HCEC 1CT (cell line): ENCODE measurements around the gene TRIM38.
"Not testable (repeated sequence)": the region's sequence is repeated elsewhere in the genome, so short reads cannot be mapped to it uniquely, and the experiment has no call there.

ENCODE experiments used
- DNase-seq: peaks from one replicate; pipeline ENCODE4 v3.0.0-alpha.2; 2017

The TRIM38 gene

DNA sequence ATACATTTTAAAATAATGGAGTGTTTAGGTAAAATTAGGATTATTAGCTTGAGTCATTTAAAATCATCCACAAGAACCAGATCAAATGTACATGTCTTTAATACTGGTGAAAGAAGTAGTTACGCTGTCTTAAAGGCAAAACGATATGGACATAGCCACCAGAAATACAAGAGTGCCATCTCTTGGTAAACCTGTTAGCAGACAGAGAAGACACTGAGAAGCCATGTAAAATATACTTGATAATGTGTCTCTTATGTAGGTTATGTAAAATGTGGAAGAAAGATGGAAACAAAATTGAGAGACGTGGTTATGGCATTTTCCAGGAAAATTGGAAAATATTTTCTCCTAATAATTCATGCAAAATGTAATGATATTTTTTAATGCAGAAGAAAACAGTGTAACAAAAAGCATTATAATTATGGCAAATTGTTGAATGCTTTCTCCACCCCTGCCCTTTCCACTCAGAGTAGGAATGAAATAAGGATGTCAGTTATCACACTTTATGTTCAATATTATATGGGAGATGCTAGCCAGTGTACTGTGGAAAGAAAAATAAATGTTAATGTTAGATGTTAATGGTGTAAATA, 19.9 kb upstream of the TRIM38 start:
- DNase-seq: peak; percentile 53

DNA sequence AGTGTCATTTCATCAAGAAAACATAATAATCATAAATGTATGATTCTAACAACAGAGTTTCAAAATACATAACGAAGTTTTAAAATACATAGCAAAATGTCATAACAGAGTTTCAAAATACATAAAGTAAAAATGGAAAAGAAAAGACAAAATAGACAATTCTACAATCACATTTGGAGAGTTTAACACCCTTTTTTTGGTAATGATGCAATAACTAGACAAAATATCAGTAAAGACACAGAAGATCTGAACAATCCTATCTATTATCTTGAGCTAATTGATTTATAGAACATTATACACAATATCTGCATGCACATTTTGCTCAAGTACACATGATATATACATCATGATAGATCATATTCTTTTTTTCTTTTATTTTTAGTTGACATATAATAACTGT, 18.7 kb upstream of the TRIM38 start:
- DNase-seq: no peak

DNA sequence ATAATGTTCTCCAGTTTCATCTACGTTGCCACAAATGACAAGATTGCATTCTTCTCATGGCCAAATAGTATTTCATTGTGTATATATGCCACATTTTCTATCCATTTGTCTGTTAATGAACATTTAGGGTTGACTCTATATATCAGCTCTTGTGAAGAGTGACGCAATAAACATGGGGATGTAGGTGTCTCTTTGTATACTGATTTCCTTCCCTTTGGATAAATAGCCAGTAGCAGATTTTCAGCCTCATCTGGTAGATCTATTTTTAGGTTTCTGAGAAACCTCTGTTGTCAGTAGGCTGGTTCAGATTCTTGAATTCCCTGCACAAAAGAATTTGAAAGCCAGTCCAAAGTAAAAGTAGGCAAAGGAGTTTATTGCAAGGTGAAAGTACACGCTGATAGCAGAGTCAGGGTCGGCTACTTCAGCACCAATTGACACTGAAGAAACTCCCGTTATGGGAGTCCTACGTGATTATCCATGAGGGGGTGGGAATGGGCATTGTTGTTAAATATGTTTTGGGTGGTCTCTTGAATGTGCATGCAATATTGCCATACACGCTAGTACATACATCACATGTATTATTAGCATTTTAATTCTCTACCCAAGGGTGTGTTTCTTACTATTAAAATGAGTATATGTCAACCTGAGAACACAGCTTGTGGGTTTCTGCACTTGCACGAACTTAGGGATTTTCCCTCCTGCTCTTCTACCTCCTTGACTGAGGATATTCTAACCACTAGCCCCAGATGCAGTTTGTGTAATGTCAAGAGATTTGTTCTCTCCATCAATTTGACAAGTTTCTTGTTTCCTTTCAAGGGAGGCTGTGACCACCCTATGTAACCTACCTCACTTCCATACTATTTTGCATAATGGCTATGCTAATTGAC, 17.7 kb upstream of the TRIM38 start:
- no peak for DNase-seq

DNA sequence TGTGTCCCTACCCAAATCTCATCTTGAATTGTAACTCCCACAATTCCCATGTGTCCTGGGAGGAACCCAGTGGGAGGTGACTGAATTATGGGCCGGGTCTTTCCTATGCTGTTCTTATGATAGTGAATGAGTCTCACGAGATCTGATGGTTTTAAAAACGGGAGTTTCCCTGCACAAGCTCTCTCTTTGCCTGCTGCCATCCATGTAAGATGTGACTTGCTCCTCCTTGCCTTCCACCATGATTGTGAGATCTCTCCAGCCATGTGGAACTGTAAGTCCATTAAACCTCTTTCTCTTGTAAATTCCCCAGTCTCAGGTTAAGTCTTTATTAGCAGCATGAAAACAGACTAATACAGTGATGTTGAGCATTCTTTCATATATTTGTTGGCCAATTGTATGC, 16.9 kb upstream of the TRIM38 start:
- not testable (repeated sequence) for DNase-seq

DNA sequence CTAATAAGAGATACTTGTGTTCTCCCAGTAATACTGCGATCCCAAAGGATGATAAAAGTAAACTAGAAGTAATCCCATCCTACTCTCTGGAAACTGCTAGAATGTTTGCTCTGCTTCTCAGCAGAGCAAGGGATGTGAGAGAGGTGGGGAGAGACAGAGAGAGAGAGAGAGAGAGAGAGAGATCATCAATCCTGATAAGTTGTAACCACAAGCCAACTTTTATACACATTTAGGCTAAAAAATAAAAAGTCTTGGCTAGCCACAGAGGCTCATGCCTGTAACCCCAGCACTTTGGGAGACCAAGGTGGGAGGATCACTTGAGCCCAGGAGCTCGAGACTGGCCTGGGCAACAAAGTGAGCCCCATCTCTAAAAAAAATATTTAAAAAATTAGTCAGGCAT, 16.0 kb upstream of the TRIM38 start:
- no peak for DNase-seq

DNA sequence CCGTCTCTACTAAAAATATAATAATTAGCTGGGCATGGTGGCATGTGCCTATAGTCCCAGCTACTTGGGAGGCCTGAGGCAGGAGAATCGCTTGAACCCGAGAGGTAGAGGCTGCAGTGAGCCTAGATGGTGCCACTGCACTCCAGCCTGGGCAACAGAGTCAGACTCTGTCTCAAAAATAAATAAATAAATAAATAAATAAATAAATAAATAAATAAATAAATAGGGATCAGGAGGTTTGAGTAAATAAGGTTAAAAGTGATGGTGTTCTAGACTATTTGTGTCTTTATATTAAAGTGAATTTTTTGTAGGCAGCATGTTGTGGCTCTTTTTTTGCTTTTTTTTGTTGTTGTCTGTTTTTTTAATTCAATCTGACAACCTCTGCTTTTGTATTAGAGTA, 15.1 kb upstream of the TRIM38 start:
- not testable (repeated sequence) for DNase-seq

DNA sequence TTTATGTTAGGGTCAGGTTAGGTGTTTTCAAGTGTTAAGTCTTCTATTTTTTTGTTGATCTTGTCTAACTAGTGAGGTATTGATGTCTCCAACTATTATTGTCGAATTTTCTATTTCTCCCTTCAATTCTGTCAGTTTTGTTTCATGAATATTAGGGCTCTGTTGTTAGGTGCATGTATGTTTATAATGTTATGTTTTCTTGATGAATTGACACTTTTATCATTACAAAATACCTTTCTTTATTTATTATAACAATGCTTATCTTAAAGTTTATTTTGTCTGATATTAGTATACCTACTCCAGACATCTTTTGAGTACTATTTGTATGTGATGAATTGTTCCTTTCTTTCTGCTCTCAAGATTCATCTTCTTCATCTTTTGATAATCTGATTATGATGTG, 12.9 kb upstream of the TRIM38 start:
- no peak for DNase-seq

DNA sequence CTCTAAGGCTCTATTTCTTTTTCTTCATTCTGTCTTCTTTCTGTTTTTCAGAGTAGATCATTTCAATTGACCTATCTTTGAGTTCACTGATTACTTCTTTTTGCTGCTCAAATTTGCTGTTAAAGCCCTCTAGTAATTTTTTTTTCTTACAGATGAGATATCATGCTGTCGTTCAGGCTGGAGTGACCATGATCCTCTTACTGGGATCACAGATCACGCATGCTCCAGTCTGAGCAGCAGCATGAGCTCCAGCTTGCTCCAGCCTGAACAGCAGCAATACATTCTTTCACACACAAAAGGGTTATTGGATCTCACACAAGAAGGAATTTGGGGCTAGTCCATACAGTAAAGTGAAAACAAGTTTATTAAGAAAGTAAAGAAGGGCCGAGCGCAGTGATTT, 12.3 kb upstream of the TRIM38 start:
- DNase-seq: no peak

DNA sequence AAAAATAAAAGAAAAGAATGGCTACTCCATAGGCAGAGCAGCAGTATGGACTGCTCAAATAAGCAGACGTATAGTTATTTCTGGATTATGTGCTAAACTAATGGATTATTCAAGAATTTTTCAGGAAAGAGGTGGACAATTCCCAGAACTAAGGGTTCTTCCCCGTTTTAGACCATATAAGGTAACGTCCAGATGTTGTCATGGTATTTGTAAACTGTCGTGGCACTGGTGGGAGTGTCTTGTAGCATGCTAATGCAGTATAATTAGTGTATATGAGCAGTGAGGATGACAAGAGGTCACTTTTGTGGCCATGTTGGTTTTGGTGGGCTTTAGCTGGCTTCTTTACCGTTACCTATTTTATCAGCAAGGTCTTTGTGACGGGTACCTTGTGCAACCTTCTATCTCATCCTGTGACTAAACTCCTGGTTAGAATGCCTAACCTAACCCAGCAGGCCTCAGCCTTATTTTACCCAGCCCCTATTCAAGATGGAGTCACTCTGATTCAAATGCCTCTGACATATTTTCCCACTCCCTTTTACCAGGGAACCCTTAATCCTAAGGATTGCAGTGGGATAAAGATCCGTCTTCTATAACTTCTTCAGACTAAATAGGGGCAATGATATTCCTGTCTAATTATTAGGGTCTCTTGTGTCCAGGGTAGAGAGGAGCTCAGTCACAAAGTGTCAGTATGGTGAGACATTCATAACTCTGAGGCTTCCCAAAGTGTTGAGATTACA, 11.1 kb upstream of the TRIM38 start:
- DNase-seq: no peak

DNA sequence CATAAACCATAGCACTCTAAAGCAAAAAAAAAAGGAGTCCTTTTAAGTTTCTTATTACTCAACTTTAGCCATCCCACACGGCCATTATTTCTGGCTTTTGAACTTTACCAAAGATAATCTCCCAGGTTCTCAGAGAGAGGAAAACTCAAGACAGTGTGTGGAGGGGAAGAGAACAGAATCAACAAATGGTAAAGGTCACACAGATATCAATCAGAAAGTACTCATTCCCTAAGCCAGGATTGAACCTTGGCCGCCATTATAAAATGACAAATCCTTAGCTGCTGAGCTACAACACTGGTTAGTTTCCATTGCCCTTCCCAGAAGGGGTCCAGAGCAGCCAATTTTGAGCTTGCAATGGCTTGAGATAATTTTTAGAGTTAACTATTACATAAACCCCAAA, 10.1 kb upstream of the TRIM38 start:
- DNase-seq: no peak

DNA sequence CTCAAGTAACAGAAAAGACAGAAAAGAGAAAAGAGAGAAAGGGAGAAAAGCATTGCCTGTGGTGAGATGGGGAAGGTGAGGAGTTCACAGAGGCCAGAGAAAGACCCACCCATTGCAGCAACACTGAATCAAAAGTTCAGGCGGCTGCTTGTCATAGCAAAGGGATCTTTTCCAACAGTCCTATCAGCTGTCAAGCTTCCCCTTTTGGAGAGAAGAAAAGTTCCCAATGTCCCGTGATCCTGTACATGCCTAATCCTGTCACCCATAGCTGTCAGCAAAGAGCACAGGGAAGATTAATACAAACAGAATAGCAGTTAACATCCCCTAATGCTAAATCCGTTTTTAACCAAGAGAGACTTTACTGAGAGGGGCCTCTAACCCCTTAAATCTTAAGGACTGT, 8.9 kb upstream of the TRIM38 start:
- no peak for DNase-seq

DNA sequence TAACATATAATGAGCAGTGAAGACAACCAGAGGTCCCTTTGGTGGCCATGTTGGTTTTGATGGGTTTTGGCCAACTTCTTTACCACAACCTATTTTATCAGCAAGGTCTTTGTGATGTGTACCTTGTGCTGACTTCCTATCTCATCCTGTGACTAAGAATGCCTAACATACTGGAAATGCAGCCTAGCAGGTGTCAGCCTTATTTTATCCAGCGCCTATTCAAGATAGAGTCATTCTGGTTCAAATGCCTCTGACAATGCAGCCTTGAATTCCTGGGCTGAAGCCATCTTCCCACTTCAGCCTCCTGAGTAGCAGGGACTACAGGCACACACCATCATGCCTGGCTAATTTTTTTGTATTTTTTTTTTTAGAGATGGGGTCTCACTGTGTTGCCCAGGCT, 7.8 kb upstream of the TRIM38 start:
- no peak for DNase-seq

DNA sequence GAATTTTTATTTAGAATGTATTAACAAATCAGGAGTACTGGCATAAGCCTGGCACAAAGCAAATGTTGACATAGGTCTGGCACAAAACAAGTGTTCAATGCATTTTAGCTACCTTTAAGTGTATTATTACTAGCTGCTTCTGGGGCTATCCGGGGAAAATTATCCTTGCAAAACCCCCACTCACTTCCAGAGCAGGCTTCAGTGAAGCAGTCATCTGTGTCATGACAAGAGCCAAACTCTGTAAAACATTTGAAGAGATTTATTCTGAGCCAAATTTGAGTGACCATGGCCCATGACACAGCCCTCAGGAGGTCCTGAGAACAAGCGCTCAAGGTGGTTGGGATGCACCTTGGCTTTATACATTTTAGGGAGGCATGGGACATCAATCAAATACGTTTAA, 6.4 kb upstream of the TRIM38 start:
- no peak for DNase-seq

DNA sequence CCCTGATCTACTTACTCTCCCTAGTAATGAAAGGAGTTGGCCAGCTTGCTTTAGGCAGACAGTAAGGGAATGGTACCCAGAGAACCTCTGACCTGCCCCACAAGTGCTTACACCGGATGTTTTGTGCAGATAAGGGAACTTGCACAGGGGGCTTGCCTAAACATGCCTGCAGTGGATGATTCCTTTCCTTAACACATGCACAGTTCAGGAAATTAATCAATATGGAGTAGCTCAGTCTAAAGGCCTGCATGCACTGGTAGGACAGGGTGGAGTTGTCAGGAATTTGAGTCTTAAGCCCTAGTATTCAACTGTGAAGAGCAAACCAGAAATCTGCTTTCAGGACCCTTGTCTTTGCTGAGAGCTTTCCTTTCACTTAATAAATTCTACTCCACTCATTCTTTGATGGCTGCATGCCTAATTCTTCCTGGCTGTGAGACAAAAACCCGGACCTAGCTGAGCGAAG, 3.9 kb upstream of the TRIM38 start:
- DNase-seq: no peak

DNA sequence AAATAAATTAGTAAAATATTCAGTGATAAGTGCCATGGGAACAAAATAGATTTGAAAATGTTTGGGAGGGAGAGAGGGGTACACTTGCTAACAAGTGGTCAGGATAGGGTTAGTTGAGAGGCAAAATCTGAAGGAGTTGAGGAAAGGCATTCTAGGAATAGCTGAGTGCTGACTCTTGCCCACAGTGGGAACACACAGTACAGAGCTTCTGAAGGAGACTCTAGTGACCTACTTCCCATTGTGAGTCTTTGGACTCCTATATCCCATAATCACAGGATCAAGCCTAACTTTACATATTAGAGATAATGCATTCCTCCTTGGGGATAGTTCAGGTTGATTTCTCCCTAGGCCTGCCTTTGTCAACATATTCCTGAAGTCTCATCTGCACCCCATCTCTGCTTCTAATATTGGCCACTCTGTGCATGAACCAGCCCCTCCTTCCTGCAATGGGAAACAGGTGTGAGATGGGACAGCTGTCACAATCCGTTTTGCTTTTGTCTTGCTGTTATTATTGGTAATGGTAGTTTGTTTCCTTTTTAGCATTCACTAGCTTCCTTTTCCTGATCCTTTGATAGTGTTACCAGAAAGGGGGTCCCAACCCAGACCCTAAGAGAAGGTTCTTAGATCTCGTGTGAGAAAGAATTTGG, 2.6 kb upstream of the TRIM38 start:
- peak; percentile 71 for DNase-seq

DNA sequence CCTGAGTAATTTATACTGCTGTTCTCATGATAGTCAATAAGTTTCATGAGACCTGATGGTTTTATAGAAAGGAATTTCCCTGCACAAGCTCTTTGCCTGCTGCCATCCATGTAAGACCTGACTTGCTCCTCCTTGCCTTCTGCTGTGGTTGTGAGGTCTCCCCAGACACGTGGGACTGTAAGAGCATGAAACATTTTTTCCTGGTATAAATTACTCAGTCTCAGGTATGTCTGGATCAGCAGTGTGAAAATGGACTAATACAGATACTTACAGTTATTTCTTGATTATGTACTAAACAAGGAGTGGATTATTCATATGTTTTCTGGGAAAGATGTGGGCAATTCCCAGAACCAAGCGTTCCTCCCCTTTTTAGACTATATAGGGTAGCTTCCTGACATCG, 1.9 kb upstream of the TRIM38 start:
- no peak for DNase-seq

DNA sequence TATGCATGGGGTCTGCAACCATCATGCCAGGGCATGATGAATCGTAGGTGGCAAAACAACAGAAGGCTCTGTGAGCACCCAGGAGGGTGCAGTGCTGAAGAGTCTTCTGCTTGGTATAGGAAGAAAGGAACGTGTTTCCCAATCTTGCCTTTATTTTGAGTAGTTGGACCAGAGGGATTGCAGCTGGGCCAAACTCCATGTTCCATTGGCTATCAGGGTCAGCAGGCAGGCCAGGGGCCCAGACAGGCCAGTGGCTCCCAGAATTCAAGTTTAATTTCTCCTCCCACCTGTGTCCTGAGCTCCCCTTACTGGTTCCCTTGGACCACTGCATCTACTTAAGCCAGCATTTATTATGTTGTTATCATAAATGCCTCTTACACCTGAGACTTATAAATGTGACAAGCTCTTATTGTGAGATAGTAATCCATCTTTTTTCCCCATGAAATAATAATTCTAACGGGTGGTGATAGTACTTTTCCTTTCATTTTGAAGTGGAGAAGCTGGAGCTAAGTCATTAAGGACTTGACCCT, 918 bp upstream of the TRIM38 start:
- DNase-seq: no peak

DNA sequence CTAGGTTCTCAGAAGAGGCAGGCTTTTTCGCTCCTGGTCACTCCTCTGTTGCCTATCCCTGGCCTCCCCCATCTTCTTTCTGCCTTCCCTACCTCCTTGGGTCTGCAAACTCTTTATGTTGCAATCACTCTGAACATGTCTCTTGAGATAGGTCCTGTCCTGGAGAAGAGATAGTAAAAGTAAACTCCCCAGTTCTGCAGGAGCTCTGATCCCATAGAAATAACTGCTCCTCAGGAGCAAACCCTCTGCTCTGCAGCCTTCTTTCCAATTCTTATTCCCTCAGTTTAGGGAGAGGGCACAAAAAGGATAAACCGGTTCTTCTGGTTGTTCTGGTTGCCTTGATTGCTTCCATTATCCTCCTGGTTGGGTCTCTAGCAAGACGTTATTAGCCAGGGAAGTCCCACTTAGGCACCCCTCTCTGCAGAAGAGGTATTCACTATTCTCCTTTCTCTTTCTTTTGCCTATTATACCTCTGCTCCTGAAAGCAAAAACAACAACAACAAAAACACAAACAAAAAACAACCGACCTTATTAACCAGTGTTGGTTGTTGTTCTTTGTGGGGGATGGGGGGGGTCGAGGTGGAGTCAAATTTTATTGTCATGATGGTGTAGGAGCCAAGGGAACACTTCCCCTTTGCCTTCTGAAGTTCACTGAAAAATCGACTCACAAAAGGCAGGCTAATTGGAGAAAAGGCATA, 973 bp downstream of the TRIM38 start:
- no peak for DNase-seq

DNA sequence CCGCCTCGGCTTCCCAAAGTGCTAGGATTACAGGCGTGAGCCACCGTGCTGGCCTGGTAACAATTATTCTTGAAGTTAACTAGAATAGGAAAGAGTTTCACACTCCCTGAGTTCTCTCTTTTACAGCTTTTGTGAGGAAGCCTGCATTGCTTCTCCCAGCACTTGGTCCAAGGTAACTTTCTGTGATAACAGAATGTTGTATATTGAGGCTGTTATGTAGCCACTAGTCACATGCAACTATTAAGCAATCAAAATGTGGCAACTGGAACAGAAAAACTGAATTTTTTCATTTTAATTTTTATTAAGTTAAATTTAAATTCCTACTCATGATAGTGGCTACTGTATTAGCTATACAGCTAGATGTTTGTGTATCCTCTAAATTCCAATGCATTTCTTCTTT, 2.5 kb downstream of the TRIM38 start:
- no peak for DNase-seq

DNA sequence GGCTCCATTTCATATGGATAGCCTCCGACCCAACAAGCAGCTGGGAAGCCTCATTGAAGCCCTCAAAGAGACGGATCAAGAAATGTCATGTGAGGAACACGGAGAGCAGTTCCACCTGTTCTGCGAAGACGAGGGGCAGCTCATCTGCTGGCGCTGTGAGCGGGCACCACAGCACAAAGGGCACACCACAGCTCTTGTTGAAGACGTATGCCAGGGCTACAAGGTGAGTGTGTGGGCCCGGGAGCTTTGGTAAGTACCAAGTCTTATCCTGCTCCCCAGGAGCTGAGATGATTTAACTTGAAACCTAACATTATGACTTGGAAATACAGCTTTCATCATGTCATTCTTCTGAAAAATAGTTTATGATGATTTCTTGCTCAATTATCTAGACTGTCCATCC, 4.1 kb downstream of the TRIM38 start:
- no peak for DNase-seq

DNA sequence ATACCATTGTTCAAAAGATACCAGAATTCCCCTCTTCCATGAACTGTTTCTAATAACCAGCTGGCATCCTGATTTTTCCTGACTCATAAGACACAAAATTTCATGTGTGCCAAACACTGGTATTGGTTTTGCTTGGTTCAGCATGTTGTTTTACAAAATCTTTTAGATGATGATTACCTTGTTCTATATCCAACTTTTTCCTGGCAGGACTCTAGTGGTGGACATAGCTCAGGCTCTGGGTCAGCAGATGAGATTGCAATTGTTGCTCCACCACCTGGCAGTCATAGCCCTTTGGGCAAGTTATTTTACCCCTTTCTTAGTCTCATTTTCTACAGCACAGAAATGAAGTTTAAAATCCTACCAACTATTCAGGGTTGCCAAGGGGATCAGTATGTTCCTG, 6.2 kb downstream of the TRIM38 start:
- DNase-seq: no peak

DNA sequence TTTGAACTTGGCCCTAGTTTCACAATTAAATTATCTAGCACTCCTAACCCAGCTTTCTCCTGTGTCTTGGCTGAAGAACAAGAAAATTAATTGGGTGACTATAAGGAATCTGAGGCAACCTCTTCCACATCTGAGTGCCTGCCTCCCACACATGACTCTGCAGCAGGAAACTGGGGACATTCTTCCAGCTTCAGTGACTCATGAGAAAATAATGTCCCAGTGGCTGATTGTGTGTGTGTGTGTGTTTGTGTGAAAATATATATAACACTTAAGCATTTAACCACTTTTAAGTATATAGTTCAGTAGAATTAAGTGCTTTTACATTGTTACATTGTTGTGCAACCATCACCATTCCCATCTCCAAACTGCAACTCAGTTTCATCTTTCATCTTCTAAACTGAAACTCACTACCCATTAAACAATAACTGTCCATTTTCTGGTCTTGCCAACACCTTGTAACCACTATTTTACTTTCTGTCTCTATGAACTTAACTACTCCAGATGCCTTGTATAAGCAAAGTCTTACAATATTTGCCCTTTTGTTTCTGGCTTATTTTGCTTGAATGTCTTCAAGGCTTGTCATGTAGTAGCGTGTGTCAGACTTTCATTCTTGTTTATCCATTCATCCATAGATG, 8.7 kb downstream of the TRIM38 start:
- peak; percentile 92 for DNase-seq
